Breast epithelium (tissue), 4 donors: Measurements from ENCODE around the gene RAB32. TPM values are rescaled to one million over a fixed set of nuclear protein-coding genes. Genes with fewer than 3 reads are reported as not detected.

Source experiments
- DNase-seq, 2 donors: peaks; one replicate each; pipeline ENCODE4 v3.0.0-alpha.2; 2019; ENCODE audit warnings: low spot score in 2 of 2
- H3K27ac ChIP-seq, 2 donors: fragments of 200-600 bp; sonication (generic) in 1 of 2; one replicate each; pipeline ENCODE4 v1.5.1; 2016 to 2019; ENCODE audit warnings: mild to moderate bottlenecking in 1 of 2
- H3K27me3 ChIP-seq, 2 donors: fragments of 200-600 bp; sonication (generic) in 1 of 2; one replicate each; pipeline versions ENCODE4 v1.5.1 to v1.6.0; 2017 to 2019; ENCODE audit warnings: control low read depth in 1 of 2, mild to moderate bottlenecking in 1 of 2
- H3K36me3 ChIP-seq: fragments of 200-600 bp; one replicate; pipeline ENCODE4 v1.5.1; 2019
- H3K4me1 ChIP-seq, 2 donors: fragments of 200-600 bp; sonication (generic); one replicate each; pipeline ENCODE4 v1.5.1; 2016 to 2019; ENCODE audit warnings: control low read depth in 1 of 2
- H3K4me3 ChIP-seq, 3 donors: fragments of 200-600 bp; sonication (generic); 1 replicate in 2 of 3; 2 replicates in 1 of 3; pipeline ENCODE4 v1.5.1; 2016 to 2019; ENCODE audit warnings: mild to moderate bottlenecking in 3 of 3, moderate library complexity in 2 of 3
- H3K9me3 ChIP-seq, 2 donors: fragments of 200-600 bp; sonication (generic) in 1 of 2; one replicate each; pipeline ENCODE4 v1.5.1; 2016 to 2019; ENCODE audit warnings: control low read depth in 1 of 2
- POLR2A ChIP-seq: fragments of 450-650 bp; IDR thresholded peaks from one replicate; pipeline ENCODE4 v1.6.1; 2016; ENCODE audit warnings: antibody characterized with exemption, mild to moderate bottlenecking, moderate library complexity
- POLR2AphosphoS5 ChIP-seq, 3 donors: sonication (generic); formaldehyde crosslinking; IDR thresholded peaks; one replicate each; pipeline ENCODE4 v1.6.1; 2017; ENCODE audit warnings: antibody characterized with exemption in 3 of 3
- intact Hi-C: fragments of 100-400 bp; cut with DNase I; formaldehyde crosslinking; loops from one replicate; pipeline ENCODE4 v1.15.1; 2023; ENCODE audit warnings: low total_unique reads
- total RNA-seq, 3 donors: library from RNA; depleted of rRNA; stranded (reverse); fragments of >200 nt; gene quantifications; one replicate each; pipeline ENCODE4 v1.1.0, GENCODE V29; 2016
- TF ChIP-seq, protein P1 (sequence below), 3 donors: fragments of 450-650 bp; IDR thresholded peaks; one replicate each; pipeline ENCODE4 v1.5.1; 2016 to 2017; ENCODE audit warnings: antibody characterized with exemption in 3 of 3, mild to moderate bottlenecking in 3 of 3, moderate library complexity in 3 of 3

RAB32 gene
- total RNA-seq: 10 to 100 TPM; 32.5 to 43.8 (median 36.7) TPM

DNA sequence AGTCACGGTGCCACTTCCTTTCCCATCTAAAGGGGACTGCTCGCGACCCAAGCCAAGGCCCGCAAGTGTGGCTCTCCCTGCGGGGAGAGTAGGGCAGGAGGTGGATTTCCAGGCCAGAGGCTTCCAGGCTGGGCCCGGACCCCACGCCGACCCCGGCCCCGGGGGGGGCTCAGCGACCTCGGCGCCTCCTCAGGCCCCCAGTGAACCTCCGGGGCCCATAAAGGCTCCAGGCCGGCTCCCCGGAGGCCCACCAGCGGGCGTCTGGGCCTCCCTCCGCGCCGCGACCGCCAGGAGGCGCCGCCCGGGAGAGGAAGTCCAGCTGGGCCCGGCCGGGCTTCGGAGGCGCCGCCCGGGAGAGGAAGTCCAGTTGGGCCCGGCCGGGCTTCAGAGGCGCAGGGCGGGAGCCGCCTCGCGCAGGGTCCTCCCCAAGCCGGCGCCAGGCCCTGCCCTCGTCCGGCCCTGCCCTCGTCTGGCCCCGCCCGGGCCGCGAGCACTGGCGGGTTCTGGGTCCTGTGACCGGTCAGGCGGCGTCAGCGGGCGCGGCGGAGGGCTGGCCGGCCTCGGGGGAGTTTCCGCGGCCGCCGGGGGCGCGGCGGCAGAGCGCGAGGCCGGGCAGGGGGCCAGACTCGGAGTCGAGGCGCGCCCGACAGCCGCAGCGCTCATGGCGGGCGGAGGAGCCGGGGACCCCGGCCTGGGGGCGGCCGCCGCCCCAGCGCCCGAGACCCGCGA is at the start of gene RAB32:
Gene RAB32, plus strand, starts transcription at position 623 of the 729 bp plus-strand sequence. Its CDS starts 39 bp downstream, at position 662.
- intact Hi-C loops: no loop called here
- DNase-seq: peak; percentile 87 to 89

DNA sequence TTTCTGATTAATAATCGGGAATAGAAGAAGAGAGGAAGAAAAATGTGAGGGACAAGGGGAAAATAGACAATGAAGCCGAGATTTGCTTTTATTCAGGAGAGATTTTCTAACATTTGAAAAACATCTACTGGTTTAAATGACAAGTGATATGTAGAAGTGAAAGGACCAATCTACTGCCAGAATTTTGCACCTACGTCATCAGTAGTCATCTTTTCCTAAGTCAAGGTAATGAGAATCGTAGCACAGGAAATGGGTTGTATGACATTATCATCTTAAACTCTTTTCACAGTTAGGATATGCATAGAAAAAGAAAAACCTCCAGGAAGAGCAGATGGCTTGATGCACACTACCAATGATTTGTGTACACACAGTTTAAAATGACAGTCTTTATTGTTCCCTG is 45.3 kb upstream of the RAB32 start:
- Histone ChIP-seq H3K4me3 (no peak overlapping the region), H3K9me3 (no peaks in the 10 kb centered on the region), H3K27ac (no peak overlapping the region), H3K27me3 (no peaks in the 10 kb centered on the region), H3K36me3 (no peaks in the 10 kb centered on the region), H3K4me1 (no peaks in the 10 kb centered on the region)
- intact Hi-C loops: no loop called here
- DNase-seq: no peak
- TF ChIP-seq POLR2AphosphoS5 (IDR thresholded peaks at IDR 0.05) (no peak), POLR2A (no peak)
- TF ChIP-seq, protein P1, sequence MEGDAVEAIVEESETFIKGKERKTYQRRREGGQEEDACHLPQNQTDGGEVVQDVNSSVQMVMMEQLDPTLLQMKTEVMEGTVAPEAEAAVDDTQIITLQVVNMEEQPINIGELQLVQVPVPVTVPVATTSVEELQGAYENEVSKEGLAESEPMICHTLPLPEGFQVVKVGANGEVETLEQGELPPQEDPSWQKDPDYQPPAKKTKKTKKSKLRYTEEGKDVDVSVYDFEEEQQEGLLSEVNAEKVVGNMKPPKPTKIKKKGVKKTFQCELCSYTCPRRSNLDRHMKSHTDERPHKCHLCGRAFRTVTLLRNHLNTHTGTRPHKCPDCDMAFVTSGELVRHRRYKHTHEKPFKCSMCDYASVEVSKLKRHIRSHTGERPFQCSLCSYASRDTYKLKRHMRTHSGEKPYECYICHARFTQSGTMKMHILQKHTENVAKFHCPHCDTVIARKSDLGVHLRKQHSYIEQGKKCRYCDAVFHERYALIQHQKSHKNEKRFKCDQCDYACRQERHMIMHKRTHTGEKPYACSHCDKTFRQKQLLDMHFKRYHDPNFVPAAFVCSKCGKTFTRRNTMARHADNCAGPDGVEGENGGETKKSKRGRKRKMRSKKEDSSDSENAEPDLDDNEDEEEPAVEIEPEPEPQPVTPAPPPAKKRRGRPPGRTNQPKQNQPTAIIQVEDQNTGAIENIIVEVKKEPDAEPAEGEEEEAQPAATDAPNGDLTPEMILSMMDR (IDR thresholded peaks at IDR 0.05): no peak

More for the DNA sequence above, at the start of gene RAB32:
- Histone ChIP-seq H3K27me3 (no peaks in the 10 kb centered on the region), H3K9me3 (no peaks in the 10 kb centered on the region), H3K27ac (peak within 1 kb of the TSS; percentile 98 to 99), H3K4me3 (peak within 1 kb of the TSS; percentile 75 to 89 (median 76)), H3K36me3 (no peaks in the 10 kb centered on the region), H3K4me1 (no peaks in the 10 kb centered on the region)
- TF ChIP-seq POLR2A (no peak), POLR2AphosphoS5 (IDR thresholded peaks at IDR 0.05) (peak in 1 of 3 donors; percentile 30)
- TF ChIP-seq, protein P1 (IDR thresholded peaks at IDR 0.05): peak; percentile 37 to 67 (median 37)

DNA sequence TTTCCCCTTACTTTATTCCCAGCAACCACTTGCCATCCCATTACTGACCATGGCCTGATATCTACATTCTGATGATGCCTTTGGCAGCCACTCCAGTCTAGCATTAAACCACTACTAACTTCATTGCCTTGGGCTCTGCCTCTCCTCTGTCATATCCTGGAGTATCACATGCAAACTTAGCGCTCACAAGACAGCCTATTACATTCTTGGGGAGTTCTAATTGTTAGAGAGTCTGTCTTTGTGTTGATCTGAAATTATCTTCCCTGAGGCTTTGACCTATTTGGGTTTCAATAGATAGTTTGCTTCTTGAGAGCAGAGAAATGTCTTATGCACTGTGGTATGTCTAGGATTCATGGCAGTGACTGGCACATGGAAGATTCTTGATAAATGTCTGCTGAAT is 40.5 kb upstream of the RAB32 start:
- no peak overlapping the region for H3K4me3 ChIP-seq
- H3K9me3 ChIP-seq: no peaks in the 10 kb centered on the region
- intact Hi-C loops: no loop called here
- no peak overlapping the region for H3K27ac ChIP-seq
- H3K36me3 ChIP-seq: no peaks in the 10 kb centered on the region
- TF ChIP-seq POLR2AphosphoS5 (IDR thresholded peaks at IDR 0.05) (no peak), POLR2A (no peak)
- TF ChIP-seq, protein P1 (IDR thresholded peaks at IDR 0.05): no peak
- no peak for DNase-seq
- no peaks in the 10 kb centered on the region for H3K4me1 ChIP-seq
- H3K27me3 ChIP-seq: no peaks in the 10 kb centered on the region

DNA sequence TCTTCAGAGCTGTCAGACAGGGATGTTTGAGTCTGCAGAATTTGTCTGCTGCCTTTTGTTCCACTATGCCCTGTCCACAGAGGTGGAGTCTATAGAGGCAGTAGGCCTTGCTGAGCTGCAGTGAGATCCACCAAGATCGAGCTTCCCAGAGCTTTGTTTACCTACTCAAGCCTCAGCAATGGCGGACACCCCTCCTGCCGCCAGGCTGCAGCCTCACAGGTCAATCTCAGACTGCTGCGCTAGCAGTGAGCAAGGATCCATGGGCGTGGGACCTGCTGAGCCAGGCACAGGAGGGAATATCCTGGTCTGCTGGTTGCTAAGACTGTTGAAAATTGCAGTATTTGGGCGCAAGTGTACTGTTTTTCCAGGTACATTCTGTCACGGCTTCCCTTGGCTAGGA is 28.4 kb upstream of the RAB32 start:
- no peaks in the 10 kb centered on the region for H3K27me3 ChIP-seq
- intact Hi-C loops: no loop called here
- no peak for DNase-seq

DNA sequence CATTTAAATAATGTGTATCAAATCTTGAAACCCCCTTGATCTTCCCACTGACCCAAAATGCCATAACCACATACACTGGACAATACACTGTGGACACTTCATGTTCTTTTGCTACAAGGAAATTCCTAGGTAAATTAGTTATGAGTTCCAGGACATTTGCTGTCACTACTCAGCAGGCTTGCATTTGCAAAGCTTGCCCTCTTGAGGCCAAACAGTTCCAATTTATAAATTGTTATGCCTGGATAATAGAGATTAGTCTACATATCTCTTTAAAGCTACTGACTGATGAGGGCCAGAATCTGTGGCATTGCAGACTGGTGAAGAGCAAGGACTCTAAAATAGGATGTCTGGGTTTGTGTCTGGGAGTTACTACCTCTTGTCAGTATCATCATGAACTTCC is 17.4 kb upstream of the RAB32 start:
- H3K27me3 ChIP-seq: no peaks in the 10 kb centered on the region
- H3K36me3 ChIP-seq: no peaks in the 10 kb centered on the region
- no peak overlapping the region for H3K4me3 ChIP-seq
- DNase-seq: no peak
- TF ChIP-seq POLR2A: no peak
- H3K4me1 ChIP-seq: no peaks in the 10 kb centered on the region
- no peaks in the 10 kb centered on the region for H3K9me3 ChIP-seq
- intact Hi-C loops: no loop called here
- H3K27ac ChIP-seq: no peak overlapping the region

More for the DNA sequence above, 28.4 kb upstream of the RAB32 start:
- Histone ChIP-seq H3K36me3 (no peaks in the 10 kb centered on the region), H3K4me3 (no peak overlapping the region), H3K27ac (no peak overlapping the region), H3K9me3 (peaks cover 0 to 8% of the 10 kb centered on the region in 2 donors), H3K4me1 (no peaks in the 10 kb centered on the region)
- TF ChIP-seq, protein P1 (IDR thresholded peaks at IDR 0.05): no peak
- no peak for TF ChIP-seq POLR2AphosphoS5 (IDR thresholded peaks at IDR 0.05)
- no peak for TF ChIP-seq POLR2A
